Measurements from ENCODE around the gene ANKRD24.
"Not testable (repeated sequence)": the region's sequence is repeated elsewhere in the genome, so short reads cannot be mapped to it uniquely, and the experiment has no call there.

DNA sequence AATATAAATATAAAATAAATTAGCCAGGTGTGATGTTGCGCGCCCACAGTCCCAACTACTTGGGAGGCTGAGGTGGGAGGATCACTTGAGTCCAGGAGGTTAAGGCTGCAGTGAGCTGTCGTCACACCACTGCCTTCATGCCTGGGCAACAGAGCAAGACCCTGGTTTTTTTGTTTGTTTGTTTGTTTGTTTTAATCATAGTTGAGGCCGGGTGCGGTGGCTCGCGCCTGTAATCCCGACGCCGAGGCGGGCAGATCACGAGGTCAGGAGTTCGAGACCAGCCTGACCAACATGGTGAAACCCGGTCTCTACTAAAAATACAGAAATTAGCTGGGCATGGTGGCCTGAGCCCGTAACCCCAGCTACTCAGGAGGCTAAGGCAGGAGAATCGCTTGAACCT, 55.0 kb downstream of the ANKRD24 start:
- TF ChIP-seq, protein P1, sequence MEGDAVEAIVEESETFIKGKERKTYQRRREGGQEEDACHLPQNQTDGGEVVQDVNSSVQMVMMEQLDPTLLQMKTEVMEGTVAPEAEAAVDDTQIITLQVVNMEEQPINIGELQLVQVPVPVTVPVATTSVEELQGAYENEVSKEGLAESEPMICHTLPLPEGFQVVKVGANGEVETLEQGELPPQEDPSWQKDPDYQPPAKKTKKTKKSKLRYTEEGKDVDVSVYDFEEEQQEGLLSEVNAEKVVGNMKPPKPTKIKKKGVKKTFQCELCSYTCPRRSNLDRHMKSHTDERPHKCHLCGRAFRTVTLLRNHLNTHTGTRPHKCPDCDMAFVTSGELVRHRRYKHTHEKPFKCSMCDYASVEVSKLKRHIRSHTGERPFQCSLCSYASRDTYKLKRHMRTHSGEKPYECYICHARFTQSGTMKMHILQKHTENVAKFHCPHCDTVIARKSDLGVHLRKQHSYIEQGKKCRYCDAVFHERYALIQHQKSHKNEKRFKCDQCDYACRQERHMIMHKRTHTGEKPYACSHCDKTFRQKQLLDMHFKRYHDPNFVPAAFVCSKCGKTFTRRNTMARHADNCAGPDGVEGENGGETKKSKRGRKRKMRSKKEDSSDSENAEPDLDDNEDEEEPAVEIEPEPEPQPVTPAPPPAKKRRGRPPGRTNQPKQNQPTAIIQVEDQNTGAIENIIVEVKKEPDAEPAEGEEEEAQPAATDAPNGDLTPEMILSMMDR (IDR thresholded peaks at IDR 0.05): not testable (repeated sequence)
- TF ChIP-seq POLR2A (IDR thresholded peaks at IDR 0.05): not testable (repeated sequence)
